Stimulated activated CD4-positive, alpha-beta T cell treated with anti-CD3 and anti-CD28 coated beads, Interleukin-15, amount 100 ng/mL, for 48 hours (primary cell): ENCODE measurements around the gene CLN6.
"Not testable (repeated sequence)": the region's sequence is repeated elsewhere in the genome, so short reads cannot be mapped to it uniquely, and the experiment has no call there.

Experiments used
- DNase-seq, 2 donors: peaks; one replicate each; pipeline ENCODE4 v3.0.0-alpha.2; 2020; ENCODE audit warnings: low read depth in 2 of 2

Gene CLN6

GRCh38 chr15:68190048-68190447 is 39.5 kb downstream of the CLN6 start:
- DNase-seq = no peak

- no peak for DNase-seq
Measured at GRCh38 chr15:68188647-68189046, 40.9 kb downstream of the CLN6 start.

GRCh38 chr15:68187559-68187958 is 42.0 kb downstream of the CLN6 start:
- no peak for DNase-seq

DNA sequence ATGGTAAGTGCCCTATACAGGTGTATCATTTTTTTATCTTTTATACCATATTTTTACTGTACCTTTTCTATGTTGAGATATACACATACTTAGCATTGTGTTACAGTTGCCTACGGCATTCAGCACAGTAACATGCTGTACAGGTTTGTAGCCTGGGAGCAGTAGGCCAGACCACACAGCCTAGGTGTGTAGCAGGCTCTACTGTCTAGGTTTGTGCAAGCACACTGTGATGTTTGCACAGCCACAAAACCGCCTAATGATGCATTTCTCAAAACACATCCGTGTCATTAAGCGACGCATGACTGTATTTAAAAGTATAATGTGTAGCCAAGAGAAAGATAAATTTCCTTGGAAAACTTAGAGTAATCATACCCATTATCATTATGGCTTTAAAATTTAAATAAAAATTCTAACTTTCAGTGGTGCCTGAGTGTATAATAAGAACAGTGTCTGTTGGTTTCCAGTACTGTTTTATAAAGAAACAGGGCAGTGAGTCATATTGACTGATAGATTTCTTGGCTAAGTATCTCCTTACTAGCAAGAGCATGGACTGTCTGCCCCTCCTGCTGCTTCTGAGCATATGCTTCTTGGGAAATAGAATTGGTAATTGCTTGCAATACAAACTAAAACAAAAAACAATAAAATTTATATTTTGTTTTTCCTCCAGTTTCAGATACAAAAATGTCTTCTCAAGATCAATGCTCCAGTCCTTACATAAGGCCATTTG is 42.7 kb downstream of the CLN6 start:
- DNase-seq = no peak

GRCh38 chr15:68184616-68185480 is 44.7 kb downstream of the CLN6 start:
- no peak for DNase-seq

GRCh38 chr15:68183616-68184315 is 45.8 kb downstream of the CLN6 start:
- no peak for DNase-seq

- DNase-seq = no peak
Measured at GRCh38 chr15:68177742-68178141, 51.8 kb downstream of the CLN6 start.

- DNase-seq = no peak
Measured at GRCh38 chr15:68176601-68177000, 52.9 kb downstream of the CLN6 start.

DNA sequence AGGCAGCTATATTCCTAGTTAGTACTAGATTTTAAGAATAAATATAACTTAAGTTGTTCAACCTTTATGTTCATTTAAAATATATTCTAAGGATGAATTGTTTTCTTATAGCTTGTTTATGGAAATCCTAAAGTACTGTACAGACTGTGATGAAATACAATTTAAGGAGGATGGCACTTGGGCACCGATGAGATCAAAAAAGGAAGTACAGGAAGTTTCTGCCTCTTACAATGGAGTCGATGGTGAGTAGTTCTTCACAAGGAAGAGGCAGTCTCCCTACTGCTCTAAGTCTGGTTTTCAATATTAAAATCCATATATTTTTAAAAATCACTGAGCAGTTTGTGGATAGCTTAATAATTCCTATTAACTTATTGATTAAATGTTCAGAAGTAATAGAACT is 54.0 kb downstream of the CLN6 start:
- no peak for DNase-seq

- no peak for DNase-seq
Measured at GRCh38 chr15:68173119-68173518, 56.4 kb downstream of the CLN6 start.

GRCh38 chr15:68172037-68172436 is 57.5 kb downstream of the CLN6 start:
- DNase-seq = not testable (repeated sequence)

DNA sequence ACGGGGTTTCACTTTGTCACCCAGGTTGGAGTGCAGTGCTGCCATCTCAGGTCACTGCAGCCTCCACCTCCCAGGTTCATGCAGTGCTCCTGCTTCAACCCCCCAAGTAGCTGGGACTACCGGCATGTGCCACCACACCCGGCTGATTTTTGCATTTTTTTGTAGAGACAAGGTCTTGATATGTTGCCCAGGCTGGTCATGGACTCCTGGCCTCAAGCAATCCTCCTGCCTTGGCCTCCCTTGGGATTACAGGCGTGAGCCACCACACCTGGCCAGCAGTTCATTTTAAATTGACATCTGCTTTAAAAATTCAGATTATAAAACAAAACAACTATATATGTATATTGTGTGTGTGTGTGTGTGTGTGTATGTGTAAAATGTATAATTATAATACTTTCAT is 62.7 kb downstream of the CLN6 start:
- no peak for DNase-seq

DNA sequence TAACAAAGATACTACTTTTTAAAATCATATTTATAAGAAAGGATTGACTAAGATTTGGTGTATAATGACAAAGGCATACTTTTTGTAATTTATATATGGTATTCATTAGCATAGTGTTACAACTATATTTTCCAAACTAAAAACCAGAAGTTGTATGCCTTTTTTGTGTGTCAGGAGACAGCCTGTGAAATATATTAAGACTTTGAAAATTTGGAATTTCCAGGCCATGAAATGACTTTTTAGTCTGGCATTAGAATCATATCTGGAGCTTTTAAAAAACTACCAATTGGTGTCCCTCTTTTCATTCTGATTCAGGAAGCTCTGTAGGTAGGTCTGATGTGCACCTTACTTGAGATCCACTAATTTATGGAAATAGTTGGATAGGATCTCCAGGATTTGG is 66.3 kb downstream of the CLN6 start:
- DNase-seq = no peak

GRCh38 chr15:68158046-68158628 is 71.4 kb downstream of the CLN6 start:
- DNase-seq = no peak

DNA sequence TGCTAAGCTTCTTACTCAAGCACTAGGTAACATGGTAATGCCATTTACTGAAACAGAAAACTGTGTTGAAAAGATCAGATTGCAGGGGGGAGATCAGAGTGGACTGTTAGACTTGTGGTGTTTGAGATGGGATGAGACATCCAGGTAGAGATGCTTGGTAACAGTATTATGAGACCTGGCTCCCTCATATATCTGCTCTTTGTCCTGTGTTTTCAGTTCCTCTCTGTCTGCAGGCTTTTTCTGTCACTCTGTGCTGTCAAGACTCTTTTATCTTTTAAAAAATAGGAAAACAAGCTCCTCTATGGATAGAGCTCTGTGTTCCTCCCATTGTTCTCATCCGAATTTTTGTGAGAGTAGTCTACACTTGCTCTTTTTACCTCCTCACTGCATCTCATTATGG is 72.5 kb downstream of the CLN6 start:
- no peak for DNase-seq
